GM21576 (cell line): ENCODE results near the gene SRPK2.

Experiments used
- ATAC-seq: cut with Tn5 transposase; IDR thresholded peaks from one replicate; pipeline ENCODE4 v1.9.1; 2021; ENCODE audit warnings: mild to moderate bottlenecking, moderate library complexity; ENCODE audit not compliant: unreplicated experiment

The SRPK2 gene

DNA sequence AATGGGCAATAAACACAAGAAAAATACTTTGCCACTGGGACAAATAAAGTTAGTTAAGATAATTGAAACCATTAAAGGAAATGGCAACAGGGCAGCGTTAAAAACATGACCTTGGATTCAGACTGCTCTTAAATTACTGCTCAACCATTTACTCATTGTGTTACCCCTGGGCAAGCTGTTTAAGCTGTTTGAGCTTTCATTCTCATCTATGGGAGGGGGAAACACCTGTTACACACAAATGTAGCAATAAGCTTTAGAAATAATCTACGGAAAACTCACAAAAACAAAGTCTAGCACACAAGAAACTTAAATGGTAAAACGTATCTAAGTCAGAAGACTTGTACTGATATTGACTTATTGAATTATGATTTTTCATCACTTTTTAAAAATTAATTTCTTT lies 237.6 kb downstream of the SRPK2 start:
- no peak for ATAC-seq

DNA sequence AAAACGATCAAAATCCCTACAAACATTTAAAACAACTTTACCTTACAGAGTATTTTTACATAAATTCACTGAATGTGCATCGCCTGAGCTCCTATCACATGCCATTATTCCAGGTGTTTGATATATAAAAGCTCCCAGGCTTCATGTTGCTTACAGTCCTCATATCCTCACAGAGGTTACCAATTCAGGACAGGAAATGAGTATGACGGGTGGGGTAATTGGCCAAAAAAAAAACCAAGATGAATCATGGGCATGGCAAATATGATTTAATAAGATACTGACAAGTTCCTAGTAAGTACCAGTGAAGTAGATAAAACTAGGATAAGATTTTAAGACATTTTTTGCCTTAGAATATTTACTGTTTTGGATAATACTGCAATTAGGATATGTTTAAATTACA lies 238.9 kb downstream of the SRPK2 start:
- ATAC-seq, result no peak

DNA sequence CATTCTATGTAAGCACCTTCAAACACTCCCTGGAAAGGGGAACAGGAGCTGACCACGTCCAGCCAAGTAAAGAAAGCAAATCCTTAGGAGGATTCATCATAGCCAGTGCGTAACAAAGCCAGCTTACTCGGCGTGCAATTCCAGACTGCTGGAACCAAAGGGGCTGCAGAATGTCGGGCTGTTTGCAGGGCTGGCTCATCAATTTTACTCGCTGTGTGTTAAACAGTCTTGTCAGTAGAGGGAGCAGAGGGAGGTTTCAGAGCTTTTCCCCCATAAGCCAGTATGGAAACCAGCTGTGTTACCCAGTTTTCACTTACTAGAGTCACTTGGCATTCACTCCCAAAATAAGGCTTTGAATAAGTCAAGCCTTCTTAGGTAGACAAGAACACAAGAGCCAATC lies 247.7 kb downstream of the SRPK2 start:
- no peak for ATAC-seq

DNA sequence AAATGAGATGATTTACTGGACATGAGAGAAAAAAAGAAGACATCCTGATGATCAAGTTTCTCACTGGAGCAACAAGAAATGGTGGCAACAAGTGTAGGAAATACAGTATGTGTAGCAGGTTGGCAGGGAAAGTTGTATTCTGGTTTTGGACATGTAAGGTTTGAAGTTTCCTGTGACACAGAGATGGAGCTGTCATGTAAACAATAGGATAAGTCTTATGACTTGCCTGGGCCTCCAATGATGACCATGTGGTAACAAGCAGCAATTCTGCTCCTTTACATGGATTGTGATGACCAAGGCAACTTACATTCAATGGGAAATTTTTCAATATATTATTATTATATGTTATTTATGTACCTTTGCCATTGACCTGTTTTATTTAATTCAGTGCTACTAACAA lies 249.3 kb downstream of the SRPK2 start:
- ATAC-seq, result no peak

DNA sequence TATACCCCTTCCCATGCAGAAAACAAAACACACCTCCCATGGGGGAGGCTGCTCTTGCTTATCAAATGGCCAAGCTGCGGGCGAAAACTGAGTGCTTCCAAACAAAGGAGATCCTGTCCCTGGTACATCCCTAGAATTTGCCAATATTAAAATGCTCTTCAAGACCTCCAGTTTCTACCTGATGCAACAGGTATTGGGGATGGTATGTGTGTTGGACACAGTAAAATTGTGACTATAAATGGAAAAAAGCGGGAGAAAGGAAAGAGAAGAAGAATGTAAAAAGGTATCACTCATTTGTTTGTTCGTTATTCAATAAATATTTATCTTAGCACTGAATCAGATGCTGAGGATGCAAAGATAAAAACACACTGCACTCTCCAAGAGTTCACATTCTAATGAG lies 250.8 kb downstream of the SRPK2 start:
- no peak for ATAC-seq

DNA sequence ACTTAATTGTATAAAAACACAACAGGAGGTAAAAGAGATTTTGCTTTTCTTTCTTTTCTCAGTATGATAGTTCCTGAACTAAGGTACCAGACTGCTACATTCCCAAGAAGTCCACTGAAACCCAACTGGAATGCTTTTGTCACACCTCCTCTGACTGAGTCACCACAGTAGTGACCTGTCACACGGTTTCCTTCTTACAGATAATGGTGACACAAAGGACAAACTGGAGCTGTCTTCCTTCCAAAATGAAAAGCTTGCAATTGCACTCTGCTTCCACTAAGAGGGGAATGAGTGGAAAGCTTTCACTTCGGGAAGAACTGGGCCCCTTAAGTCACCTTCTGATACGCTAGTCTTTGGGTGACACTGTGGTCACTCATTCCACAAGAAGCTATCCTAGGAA lies 252.5 kb downstream of the SRPK2 start:
- no peak for ATAC-seq

DNA sequence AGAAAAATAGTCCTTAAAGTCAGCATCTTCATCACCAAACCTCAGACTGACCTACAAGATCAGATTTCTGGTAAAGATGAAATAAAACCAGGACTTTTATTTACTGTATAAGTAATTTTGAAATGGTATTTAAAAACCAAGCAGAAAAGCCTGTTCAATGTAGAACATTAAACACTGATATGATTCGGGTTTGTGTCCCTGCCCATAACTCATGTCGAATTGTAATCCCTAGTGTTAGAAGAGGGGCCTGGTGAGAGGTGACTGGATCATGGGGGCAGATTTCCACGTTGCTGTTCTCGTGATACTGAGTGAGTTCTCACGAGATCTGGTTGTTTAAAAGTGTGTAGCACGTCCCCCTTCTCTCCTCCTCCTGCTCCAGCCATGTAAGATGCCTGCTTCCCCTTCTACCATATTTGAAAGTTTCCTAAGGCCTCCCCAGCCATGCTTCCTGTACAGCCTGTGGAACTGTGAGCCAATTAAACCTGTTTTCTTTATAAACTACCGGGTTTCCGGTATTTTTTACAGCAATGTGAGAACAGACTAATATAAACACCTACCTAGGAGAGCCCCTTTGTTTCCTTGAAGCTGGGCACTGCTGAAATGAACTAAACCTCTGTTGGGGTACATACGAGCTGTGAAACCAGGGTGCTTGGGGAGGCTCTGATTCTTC lies 254.6 kb downstream of the SRPK2 start:
- no peak for ATAC-seq

DNA sequence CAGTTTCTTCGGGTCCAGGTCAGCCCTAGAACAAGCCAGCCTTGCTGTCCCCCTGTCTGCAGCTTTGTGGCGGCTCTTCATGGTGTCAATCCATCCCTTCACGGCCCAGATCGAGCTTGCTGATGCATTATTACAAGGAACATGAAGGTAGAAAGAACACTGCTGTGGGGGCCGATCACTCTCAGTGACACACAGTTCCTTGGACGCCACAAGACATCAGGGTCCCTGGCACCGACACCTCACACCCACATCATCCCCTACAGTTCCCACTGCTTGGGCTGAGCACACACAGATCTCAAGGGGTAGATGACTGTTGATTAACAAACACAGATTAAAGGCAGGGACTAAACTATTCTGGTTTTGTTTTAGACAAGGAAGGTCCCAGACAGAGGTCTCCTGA lies 255.4 kb downstream of the SRPK2 start:
- ATAC-seq, result no peak

DNA sequence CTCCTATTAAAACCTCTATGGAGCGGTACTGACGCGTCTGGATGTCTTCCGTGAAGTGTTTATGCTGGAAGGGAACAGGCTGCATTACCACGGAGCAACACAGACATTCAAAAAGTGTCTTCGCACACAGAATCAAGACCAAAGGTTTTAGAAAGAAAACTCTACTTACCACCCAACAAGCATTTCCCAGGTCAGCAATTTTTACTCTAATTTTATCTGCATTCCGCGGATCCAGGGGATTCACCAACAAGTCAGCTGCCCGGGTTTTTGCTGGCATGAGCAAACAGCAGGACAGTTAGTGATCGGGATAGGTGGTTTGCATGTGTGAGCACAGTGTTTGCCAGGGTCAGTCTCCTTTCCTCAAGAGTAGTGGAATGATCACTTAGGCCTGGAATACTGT lies 255.9 kb downstream of the SRPK2 start:
- ATAC-seq, result no peak

DNA sequence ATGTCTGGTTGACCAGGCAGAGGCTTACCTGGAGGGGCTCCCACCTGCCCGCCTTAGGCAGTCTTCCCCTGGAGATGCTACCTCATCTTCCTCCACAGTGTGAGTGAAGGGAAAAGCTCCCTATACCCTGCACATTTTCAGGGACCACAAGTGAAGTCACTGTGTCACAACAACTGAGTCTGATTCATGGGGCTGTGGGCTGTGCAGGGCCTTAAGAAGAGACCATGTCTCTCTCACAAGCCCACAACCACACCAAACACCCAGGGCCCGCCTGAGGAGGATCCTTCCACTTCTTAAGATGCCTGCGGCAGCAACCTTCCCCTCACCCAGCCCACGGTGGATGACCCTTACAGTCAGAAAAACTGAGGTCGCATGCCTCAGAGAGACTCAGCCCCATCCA lies 256.4 kb downstream of the SRPK2 start:
- ATAC-seq, result no peak

DNA sequence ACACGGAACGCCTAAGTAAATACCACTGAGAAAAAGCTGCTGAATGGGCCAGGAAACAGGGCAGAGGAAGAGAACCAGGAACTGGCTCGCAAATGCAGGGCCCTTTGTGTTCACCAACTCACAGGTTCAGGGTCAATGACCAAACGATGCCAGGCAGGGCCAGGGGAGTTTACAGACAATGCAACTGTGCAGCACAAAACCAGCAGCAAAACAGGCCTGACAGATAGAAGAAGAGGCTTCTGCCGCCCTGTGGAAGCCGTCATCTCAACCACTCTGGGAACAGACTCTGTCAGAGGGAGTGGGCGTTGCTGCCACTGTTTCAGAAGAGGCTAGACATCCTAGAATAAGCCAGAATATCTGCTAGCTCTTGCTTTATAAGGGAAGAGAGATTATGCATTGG lies 256.8 kb downstream of the SRPK2 start:
- no peak for ATAC-seq

DNA sequence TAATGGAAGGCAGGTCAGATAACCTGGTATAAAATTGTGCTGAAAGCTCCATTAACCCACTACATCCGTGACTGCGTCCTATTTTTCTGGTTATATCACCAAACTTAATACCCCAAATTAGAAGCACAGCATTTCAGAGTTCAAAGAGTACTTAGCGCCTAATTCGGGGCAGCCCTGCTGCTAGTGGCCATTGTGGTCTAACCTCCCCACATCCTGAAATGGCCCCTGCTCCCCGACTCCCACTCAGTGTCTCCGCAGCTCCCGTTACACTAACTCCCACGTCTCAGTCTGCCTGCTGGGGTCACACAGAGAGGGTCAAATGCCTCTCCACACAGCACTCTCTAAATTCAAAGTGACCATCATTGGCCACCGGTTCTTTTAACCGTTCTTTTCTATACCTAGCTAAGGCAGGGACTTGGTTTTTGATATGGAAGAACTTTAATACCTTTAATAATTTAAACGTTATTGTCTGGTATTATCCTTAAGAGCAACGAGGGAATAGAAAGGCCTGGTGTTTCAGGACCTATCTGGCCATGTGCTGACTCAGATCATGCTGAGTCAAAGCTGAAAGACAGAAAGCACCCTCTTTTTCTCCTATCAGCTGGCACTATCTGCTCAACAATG lies 257.6 kb downstream of the SRPK2 start:
- peak; percentile 55 for ATAC-seq

DNA sequence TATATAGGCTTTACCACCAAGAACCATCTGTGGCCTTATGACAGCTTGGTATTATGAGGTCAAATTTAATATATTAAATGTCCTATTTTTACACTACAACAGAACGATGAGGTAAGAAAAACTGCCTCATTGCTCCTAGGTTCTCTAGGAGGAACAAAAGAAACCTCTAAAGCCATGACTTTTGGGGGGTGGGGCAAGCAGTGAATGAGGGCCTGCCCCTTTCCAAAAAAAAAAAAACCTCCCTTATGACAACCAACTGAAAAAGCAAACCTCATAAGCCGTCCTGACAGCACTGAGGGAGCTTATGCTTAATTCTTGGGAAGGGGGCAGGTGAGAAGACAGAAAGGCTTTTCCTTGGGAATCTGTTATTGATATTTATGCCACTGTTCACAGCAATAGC lies 258.1 kb downstream of the SRPK2 start:
- no peak for ATAC-seq

DNA sequence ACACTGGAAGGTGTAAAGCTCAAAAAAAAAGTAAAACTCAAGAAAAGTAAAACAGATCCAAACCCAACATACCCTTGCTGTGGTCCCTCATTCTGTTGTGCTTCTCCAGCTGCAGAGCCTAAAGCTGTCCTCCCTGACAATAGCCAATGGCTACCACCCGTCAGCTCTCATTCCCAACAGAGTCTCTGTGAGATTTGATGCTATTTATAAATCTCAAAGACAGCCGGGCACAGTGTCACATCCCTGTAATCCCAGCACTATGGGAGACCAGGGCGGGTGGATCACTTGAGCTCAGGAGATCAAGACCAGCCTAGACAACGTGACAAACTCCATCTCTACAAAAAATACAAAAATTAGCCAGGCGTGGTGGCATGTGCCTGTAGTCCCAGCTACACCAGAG lies 258.7 kb downstream of the SRPK2 start:
- no peak for ATAC-seq

DNA sequence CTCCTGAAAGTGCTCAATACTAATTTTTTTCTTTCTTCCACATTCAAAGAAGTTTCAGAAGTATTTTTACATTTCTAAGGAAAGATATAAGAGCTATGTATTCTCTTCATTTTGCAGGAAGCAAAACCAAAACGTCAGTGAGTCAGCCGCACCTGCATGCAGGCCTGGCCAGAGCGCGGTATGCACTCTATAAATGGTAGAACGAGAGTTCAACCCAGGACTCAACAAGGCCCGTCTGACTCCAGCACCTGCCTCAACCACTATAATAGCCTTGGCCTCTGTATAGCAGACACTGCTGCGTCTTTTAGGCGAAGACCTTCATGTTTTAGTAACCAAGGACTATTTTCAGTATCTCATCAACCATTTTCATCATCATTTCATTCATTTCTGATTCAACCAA lies 261.5 kb downstream of the SRPK2 start:
- no peak for ATAC-seq

DNA sequence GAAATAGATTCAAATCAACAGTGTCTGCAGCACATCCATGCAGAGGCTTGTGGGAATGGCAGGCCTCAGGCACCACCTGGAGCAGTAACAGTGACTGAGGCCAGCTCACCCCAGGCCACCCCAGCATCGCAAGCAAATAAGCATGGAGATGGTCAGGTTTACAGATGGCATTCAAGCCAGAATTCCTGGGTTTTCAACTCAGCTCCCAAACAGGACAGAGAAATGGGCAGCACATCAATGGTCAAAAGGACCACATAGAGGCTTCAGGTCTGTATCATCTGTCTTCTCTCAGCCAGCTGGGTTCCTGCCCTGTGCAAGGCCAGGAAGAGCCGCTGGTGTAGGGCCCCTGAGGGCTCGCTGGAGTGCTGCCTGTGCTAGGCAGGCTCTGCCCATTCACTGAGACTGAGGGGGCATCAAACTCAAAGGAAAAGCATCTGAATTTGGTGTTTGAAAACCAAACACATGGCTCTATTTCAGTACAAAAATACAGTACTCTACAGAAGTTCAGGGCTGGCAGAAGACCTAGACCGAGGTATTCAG lies 262.2 kb downstream of the SRPK2 start:
- no peak for ATAC-seq

DNA sequence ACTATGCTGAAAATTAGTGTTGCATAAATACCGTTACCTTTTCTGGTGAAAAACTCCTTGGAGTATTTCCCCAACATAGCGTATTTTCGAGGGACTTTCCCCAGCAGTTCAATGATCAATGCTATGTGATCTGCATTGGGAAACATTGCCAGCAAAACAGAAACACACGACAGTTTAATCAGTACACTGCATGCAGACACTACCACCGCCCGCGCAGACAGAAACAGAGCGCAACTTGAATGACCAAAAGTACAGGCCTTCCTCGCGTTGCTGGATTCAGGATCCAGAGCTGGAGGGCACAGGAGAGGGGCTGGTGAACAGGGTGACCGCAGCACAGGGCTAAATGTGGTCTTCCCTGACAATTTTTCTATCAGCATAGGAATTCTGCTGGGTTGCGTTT lies 263.0 kb downstream of the SRPK2 start:
- ATAC-seq, result no peak

DNA sequence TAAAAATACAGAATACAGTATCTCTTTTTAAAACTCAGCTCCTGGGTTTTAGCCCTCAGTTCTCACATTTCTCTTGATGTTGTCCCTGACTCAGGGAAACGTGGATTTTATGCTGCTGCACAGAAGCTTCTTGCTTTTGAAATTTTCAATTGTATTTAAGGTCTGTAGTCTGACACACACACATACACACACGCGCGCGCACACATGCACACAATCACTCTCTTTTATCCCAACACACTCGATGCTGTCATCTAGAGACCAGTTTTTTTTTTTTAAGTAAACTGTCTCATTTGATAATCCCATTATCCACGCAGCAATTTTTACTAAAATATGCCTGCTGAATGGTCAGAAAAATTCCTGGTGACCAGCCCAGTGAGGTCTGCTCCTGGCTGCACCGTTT lies 266.1 kb downstream of the SRPK2 start:
- ATAC-seq, result no peak

DNA sequence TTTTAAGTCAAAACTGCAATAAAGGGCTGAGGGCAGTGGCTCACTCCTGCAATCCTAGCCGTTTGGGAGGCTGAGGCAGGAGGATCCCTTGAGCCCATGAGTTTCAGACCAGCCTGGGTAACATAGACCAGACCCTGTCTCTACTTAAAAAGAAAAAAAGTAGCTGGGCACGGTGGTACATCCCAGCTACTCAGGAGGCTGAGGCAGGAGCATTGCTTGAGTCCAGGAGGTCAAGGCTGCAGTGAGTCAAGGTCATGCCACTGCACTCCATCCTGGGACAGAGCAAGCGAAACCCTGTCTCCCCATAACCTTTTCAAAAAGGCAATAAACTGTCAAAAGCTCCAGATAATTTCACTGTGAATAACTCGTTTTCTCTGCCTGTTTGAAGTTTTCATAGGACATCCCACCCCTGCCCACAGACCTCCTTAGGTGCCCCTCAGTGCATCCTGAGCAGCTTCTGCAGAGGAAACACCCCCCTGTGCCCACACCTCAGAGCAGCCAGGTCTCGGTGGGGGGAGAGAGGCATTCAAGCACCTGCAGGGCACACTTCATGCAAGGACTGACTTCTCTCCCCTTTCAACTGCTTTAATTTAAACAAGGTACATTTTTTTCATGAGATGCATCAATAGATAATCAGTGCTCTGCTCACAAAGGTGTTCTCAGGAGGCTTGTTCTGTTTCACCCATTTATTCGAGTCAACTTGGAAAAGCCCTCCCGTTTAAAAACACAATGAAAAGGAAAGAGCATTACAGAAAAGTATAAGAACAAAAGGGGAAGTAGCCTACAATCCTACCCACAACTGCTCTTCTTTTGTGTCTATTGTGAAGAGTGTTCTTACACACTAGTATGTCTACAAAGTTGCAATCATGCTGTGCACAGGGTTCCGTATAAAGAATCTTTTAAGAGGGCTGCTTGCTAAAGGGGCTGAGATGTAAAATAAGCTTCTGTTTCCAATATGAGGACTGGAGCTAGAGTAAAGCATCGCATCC lies 269.8 kb downstream of the SRPK2 start:
- ATAC-seq, result no peak

DNA sequence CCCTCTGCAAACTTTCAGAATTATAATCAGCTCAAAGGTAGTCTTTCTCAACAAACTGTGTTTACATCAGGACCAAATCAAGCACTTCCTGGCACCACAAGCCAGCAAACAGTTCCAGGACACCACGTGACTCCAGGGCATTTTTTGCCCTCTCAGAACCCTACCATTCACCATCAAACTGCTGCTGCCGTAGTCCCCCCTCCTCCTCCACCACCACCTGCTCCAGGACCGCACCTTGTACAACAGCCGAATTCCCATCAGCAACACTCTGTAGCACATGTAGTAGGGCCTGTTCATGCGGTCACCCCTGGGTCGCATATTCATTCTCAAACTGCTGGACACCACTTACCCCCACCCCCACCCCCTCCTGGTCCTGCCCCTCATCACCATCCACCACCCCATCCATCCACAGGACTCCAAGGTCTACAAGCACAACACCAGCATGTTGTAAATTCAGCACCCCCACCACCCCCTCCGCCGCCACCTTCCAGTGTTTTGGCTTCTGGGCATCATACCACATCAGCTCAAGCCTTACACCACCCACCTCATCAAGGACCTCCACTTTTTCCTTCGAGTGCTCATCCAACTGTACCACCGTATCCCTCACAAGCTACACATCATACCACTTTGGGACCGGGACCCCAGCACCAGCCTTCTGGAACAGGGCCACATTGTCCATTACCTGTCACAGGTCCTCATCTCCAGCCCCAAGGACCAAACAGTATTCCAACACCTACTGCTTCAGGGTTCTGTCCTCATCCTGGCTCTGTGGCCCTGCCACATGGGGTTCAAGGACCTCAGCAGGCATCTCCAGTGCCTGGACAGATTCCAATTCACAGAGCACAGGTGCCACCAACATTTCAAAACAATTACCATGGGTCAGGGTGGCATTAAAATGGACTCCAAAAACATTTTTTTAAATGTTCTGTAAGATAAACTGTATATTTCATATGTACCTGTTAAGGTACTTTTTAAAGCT lies 276.0 kb downstream of the SRPK2 start:
- ATAC-seq, result no peak
